ENCODE measurements around the gene TENT5A. TPM values are rescaled to one million over a fixed set of nuclear protein-coding genes. Genes with fewer than 3 reads are reported as not detected.
A peak's percentile ranks its signal among the peaks of the same experiment; 100 is the strongest.

Gene TENT5A
- total RNA-seq, 1 donor from 2014 or later: 9.2 TPM

GRCh38 chr6:81739230-81740195 lies 13.0 kb downstream of the TENT5A start:
- no peak for FAIRE-seq
- Histone ChIP-seq H3K27me3 (ENCODE audit: control insufficient read depth, insufficient read depth, low read length) (no peaks in the 10 kb centered on the region), H3K36me3 (ENCODE audit: control insufficient read depth, insufficient read depth, low read length) (no peaks in the 10 kb centered on the region), H3K4me3 (ENCODE audit: low read depth, low read length) (no peak overlapping the region)
- no peak for DNase-seq (ENCODE audit: low read depth)
- TF ChIP-seq CTCF (IDR thresholded peaks at IDR 0.05; ENCODE audit: insufficient read depth, low read length, severe bottlenecking): no peak

- H3K4me3 ChIP-seq (ENCODE audit: low read depth, low read length): no peak overlapping the region
- DNase-seq (ENCODE audit: low read depth): no peak
- no peaks in the 10 kb centered on the region for H3K27me3 ChIP-seq (ENCODE audit: control insufficient read depth, insufficient read depth, low read length)
- TF ChIP-seq CTCF (IDR thresholded peaks at IDR 0.05; ENCODE audit: insufficient read depth, low read length, severe bottlenecking): no peak
- H3K36me3 ChIP-seq (ENCODE audit: control insufficient read depth, insufficient read depth, low read length): no peaks in the 10 kb centered on the region
- no peak for FAIRE-seq
Measured at GRCh38 chr6:81736428-81736827, 16.1 kb downstream of the TENT5A start.

- no peaks in the 10 kb centered on the region for H3K27me3 ChIP-seq (ENCODE audit: control insufficient read depth, insufficient read depth, low read length)
- TF ChIP-seq CTCF (IDR thresholded peaks at IDR 0.05; ENCODE audit: insufficient read depth, low read length, severe bottlenecking): no peak
- peak; percentile 66 for DNase-seq (ENCODE audit: low read depth)
- no peaks in the 10 kb centered on the region for H3K36me3 ChIP-seq (ENCODE audit: control insufficient read depth, insufficient read depth, low read length)
- H3K4me3 ChIP-seq (ENCODE audit: low read depth, low read length): no peak overlapping the region
- FAIRE-seq: no peak
Measured at GRCh38 chr6:81735756-81736380, 16.6 kb downstream of the TENT5A start.

GRCh38 chr6:81734500-81735150 lies 17.9 kb downstream of the TENT5A start:
- Histone ChIP-seq H3K4me3 (ENCODE audit: low read depth, low read length) (no peak overlapping the region), H3K36me3 (ENCODE audit: control insufficient read depth, insufficient read depth, low read length) (no peaks in the 10 kb centered on the region), H3K27me3 (ENCODE audit: control insufficient read depth, insufficient read depth, low read length) (no peaks in the 10 kb centered on the region)
- FAIRE-seq: no peak
- DNase-seq (ENCODE audit: low read depth): no peak
- no peak for TF ChIP-seq CTCF (IDR thresholded peaks at IDR 0.05; ENCODE audit: insufficient read depth, low read length, severe bottlenecking)

GRCh38 chr6:81734081-81734480 lies 18.4 kb downstream of the TENT5A start:
- peak; percentile 26 for TF ChIP-seq CTCF (IDR thresholded peaks at IDR 0.05; ENCODE audit: insufficient read depth, low read length, severe bottlenecking)
- peak; percentile 24 for DNase-seq (ENCODE audit: low read depth)
- no peaks in the 10 kb centered on the region for H3K36me3 ChIP-seq (ENCODE audit: control insufficient read depth, insufficient read depth, low read length)
- no peak for FAIRE-seq
- no peak overlapping the region for H3K4me3 ChIP-seq (ENCODE audit: low read depth, low read length)
- no peaks in the 10 kb centered on the region for H3K27me3 ChIP-seq (ENCODE audit: control insufficient read depth, insufficient read depth, low read length)
